Esophagus squamous epithelium (tissue), 5 donors: ENCODE data around the gene CNPY1. TPM values are rescaled to one million over a fixed set of nuclear protein-coding genes. Genes with fewer than 3 reads are reported as not detected.

Source experiments
- DNase-seq: peaks from one replicate; lab custom pipeline; 2025; lab: John Stamatoyannopoulos, UW
- H3K27ac ChIP-seq, 4 donors: fragments of 200-600 bp; sonication (generic); one replicate each; pipeline ENCODE4 v1.5.1; 2016 to 2019; ENCODE audit warnings: mild to moderate bottlenecking in 1 of 4
- H3K27me3 ChIP-seq, 4 donors: fragments of 200-600 bp; sonication (generic); 1 replicate in 3 of 4; 2 replicates in 1 of 4; pipeline versions ENCODE4 v1.5.1 to v1.6.0; 2017 to 2021; ENCODE audit warnings: antibody characterized with exemption in 1 of 4
- H3K36me3 ChIP-seq, 3 donors: fragments of 200-600 bp; sonication (generic); one replicate each; pipeline ENCODE4 v1.5.1; 2016 to 2019
- H3K4me1 ChIP-seq, 3 donors: fragments of 200-600 bp; sonication (generic); one replicate each; pipeline ENCODE4 v1.5.1; 2017 to 2019
- H3K4me3 ChIP-seq, 4 donors: fragments of 200-600 bp; sonication (generic); 1 replicate in 3 of 4; 2 replicates in 1 of 4; pipeline ENCODE4 v1.5.1; 2016 to 2019; ENCODE audit warnings: mild to moderate bottlenecking in 2 of 4, moderate library complexity in 1 of 4
- H3K9me3 ChIP-seq, 3 donors: fragments of 200-600 bp; sonication (generic); one replicate each; pipeline ENCODE4 v1.5.1; 2016 to 2019
- CTCF ChIP-seq, 6 experiments: fragments of 450-650 bp in 4 of 6; fragments of 200-600 bp in 2 of 6; sonication (generic) in 2 of 6; IDR thresholded peaks; one replicate each; pipeline ENCODE4 v1.5.1; 2016 to 2019; ENCODE audit warnings: antibody characterized with exemption in 6 of 6, mild to moderate bottlenecking in 4 of 6, moderate library complexity in 4 of 6
- POLR2A ChIP-seq, 4 donors: fragments of 450-650 bp; IDR thresholded peaks; one replicate each; pipeline ENCODE4 v1.6.1; 2017; ENCODE audit warnings: antibody characterized with exemption in 4 of 4, mild to moderate bottlenecking in 4 of 4, moderate library complexity in 3 of 4
- WGBS, 2 donors: methylation state at CpG; one replicate each; pipeline ENCODE4 v1.1.5; 2018; 5-methylcytosine and 5-hydroxymethylcytosine counted together
- intact Hi-C: fragments of 100-400 bp; cut with DNase I; formaldehyde crosslinking; loops from one replicate; pipeline ENCODE4 v1.15.0; 2022
- total RNA-seq, 4 donors: library from RNA; depleted of rRNA; stranded (reverse); fragments of >200 nt; gene quantifications; one replicate each; pipeline ENCODE4 v1.1.0, GENCODE V29; 2016
- donor health status: DM: yes; HTN: yes; CAD: no.

CNPY1 gene
- total RNA-seq, 4 donors from 2014 or later, result not detected

- no peak for DNase-seq
- H3K4me1 ChIP-seq, result peaks cover 29 to 55% (median 39%) of the 10 kb centered on the region in 3 donors
- H3K9me3 ChIP-seq, result no peaks in the 10 kb centered on the region
- intact Hi-C loops, result no loop called here
- H3K27me3 ChIP-seq, result peaks cover 71 to 98% (median 80%) of the 10 kb centered on the region in 4 donors
- WGBS, 2 donors, result no CpG with 5 or more reads among the region's 105 CpGs
- peak within 1 kb of the TSS; percentile 26 to 61 (median 42) for H3K4me3 ChIP-seq
- no peak within 1 kb of the TSS for H3K27ac ChIP-seq
- H3K36me3 ChIP-seq, result no peaks in the 10 kb centered on the region
- TF ChIP-seq POLR2A (IDR thresholded peaks at IDR 0.05), result no peak
- TF ChIP-seq CTCF (IDR thresholded peaks at IDR 0.05), result no peak
Measured at GRCh38 chr7:155458111-155458877, 88.1 kb downstream of the CNPY1 start, which contains the start of gene EN2. TSS of gene EN2 (plus strand) at chr7:155458129. CDS start at chr7:155458378, 249 bp downstream.

GRCh38 chr7:155457544-155458110, 88.7 kb downstream of the CNPY1 start:
- Histone ChIP-seq H3K4me3 (peak overlapping the region; percentile 26 to 61 (median 42)), H3K9me3 (no peaks in the 10 kb centered on the region), H3K27ac (no peak overlapping the region), H3K4me1 (peaks cover 29 to 56% (median 39%) of the 10 kb centered on the region in 3 donors), H3K36me3 (no peaks in the 10 kb centered on the region), H3K27me3 (peaks cover 78 to 98% (median 83%) of the 10 kb centered on the region in 4 donors)
- no peak for DNase-seq
- intact Hi-C loops, result no loop called here
- TF ChIP-seq POLR2A (IDR thresholded peaks at IDR 0.05) (no peak), CTCF (IDR thresholded peaks at IDR 0.05) (no peak)
- WGBS, 2 donors, result no CpG with 5 or more reads among the region's 98 CpGs

- no peak for DNase-seq
- 4 to 6% methylated on average over 16 to 49 of the region's 69 CpGs for WGBS, 2 donors
- H3K27ac ChIP-seq, result no peak overlapping the region
- peak overlapping the region; percentile 26 to 60 (median 42) for H3K4me3 ChIP-seq
- TF ChIP-seq POLR2A (IDR thresholded peaks at IDR 0.05), result no peak
- no peak for TF ChIP-seq CTCF (IDR thresholded peaks at IDR 0.05)
- peaks cover 75 to 98% (median 82%) of the 10 kb centered on the region in 4 donors for H3K27me3 ChIP-seq
- H3K36me3 ChIP-seq, result no peaks in the 10 kb centered on the region
- H3K9me3 ChIP-seq, result no peaks in the 10 kb centered on the region
- intact Hi-C loops, result no loop called here
- H3K4me1 ChIP-seq, result peaks cover 29 to 56% (median 39%) of the 10 kb centered on the region in 3 donors
Measured at GRCh38 chr7:155456738-155457543, 89.4 kb downstream of the CNPY1 start.

- peak overlapping the region in 2 of 4 donors; percentile 51 to 60 for H3K4me3 ChIP-seq
Measured at GRCh38 chr7:155455776-155456737, 90.3 kb downstream of the CNPY1 start.

More at GRCh38 chr7:155455776-155456737, 90.3 kb downstream of the CNPY1 start:
- intact Hi-C loops, result no loop called here
- no peak overlapping the region for H3K27ac ChIP-seq
- no peak for DNase-seq
- TF ChIP-seq POLR2A (IDR thresholded peaks at IDR 0.05) (no peak), CTCF (IDR thresholded peaks at IDR 0.05) (no peak)
- peaks cover 29 to 61% (median 39%) of the 10 kb centered on the region in 3 donors for H3K4me1 ChIP-seq
- H3K36me3 ChIP-seq, result no peaks in the 10 kb centered on the region
- 3 to 8% methylated on average over 11 to 13 of the region's 27 CpGs for WGBS, 2 donors
- no peaks in the 10 kb centered on the region for H3K9me3 ChIP-seq
- H3K27me3 ChIP-seq, result peaks cover 75 to 98% (median 82%) of the 10 kb centered on the region in 4 donors
